GM12873 (cell line): ENCODE data around the gene PGBD5.

Experiments used
- CTCF ChIP-seq: IDR thresholded peaks from 2 replicates; pipeline ENCODE4 v1.5.1; 2012; ENCODE audit warnings: low read depth, mild to moderate bottlenecking, moderate library complexity, low read length, control low read depth; ENCODE audit not compliant: insufficient read depth; ENCODE audit errors: missing control alignments

Gene PGBD5

GRCh38 chr1:230400007-230400344 is 26.2 kb downstream of the PGBD5 start:
- TF ChIP-seq CTCF = no peak

- no peak for TF ChIP-seq CTCF
These were observed 26.7 kb downstream of the PGBD5 start for GRCh38 chr1:230399321-230400006.

GRCh38 chr1:230398856-230399255 is 27.3 kb downstream of the PGBD5 start:
- TF ChIP-seq CTCF = no peak

GRCh38 chr1:230396966-230397365 is 29.2 kb downstream of the PGBD5 start:
- no peak for TF ChIP-seq CTCF

GRCh38 chr1:230395932-230396331 is 30.2 kb downstream of the PGBD5 start:
- no peak for TF ChIP-seq CTCF

- no peak for TF ChIP-seq CTCF
These were observed 31.4 kb downstream of the PGBD5 start for GRCh38 chr1:230394741-230395140.

GRCh38 chr1:230394134-230394533 is 32.0 kb downstream of the PGBD5 start:
- no peak for TF ChIP-seq CTCF

- TF ChIP-seq CTCF = no peak
These were observed 32.4 kb downstream of the PGBD5 start for GRCh38 chr1:230393722-230394121.
